HG03095 (cell line): ENCODE measurements around the gene RBMY1J.
"Not testable (repeated sequence)": the region's sequence is repeated elsewhere in the genome, so short reads cannot be mapped to it uniquely, and the experiment has no call there.

Experiments
- ATAC-seq: cut with Tn5 transposase; IDR thresholded peaks from one replicate; pipeline ENCODE4 v1.9.1; 2021; ENCODE audit warnings: moderate library complexity; ENCODE audit not compliant: unreplicated experiment

The RBMY1J gene

GRCh38 chrY:22403110-22403509, at the start of gene RBMY1J:
TSS of gene RBMY1J (plus strand) at chrY:22403410. CDS start at chrY:22405448, 2,038 bp downstream.
- ATAC-seq = not testable (repeated sequence)

- ATAC-seq = no peak
These were observed 35.8 kb upstream of the RBMY1J start for GRCh38 chrY:22367416-22367815.

- ATAC-seq = no peak
These were observed 32.6 kb upstream of the RBMY1J start for GRCh38 chrY:22370623-22371022.

GRCh38 chrY:22373494-22373893, 29.7 kb upstream of the RBMY1J start:
- ATAC-seq = no peak

GRCh38 chrY:22444718-22445396, 41.6 kb downstream of the RBMY1J start:
- not testable (repeated sequence) for ATAC-seq

GRCh38 chrY:22455522-22455921, 52.3 kb downstream of the RBMY1J start:
- not testable (repeated sequence) for ATAC-seq

GRCh38 chrY:22461962-22462361, 58.8 kb downstream of the RBMY1J start:
- ATAC-seq = not testable (repeated sequence)
